RCC 7860 (cell line): ENCODE measurements around the gene GTPBP1.
A peak's percentile ranks its signal among the peaks of the same experiment; 100 is the strongest.

ENCODE experiments used
- DNase-seq: peaks from one replicate; pipeline ENCODE4 v3.0.0-alpha.2; 2015; ENCODE audit warnings: low spot score
- FAIRE-seq: peaks from 2 replicates; lab custom pipeline; 2012; peaks lifted over from hg19 to GRCh38; lab: Jason Lieb, UNC

Gene GTPBP1

GRCh38 chr22:38739300-38740055, 33.7 kb downstream of the GTPBP1 start:
- DNase-seq, result no peak
- no peak for FAIRE-seq

GRCh38 chr22:38740116-38740723, 34.5 kb downstream of the GTPBP1 start:
- no peak for FAIRE-seq

GRCh38 chr22:38740754-38741153, 35.0 kb downstream of the GTPBP1 start:
- DNase-seq, result no peak

More at GRCh38 chr22:38740116-38740723, 34.5 kb downstream of the GTPBP1 start:
- DNase-seq, result no peak

GRCh38 chr22:38741166-38741565, 35.4 kb downstream of the GTPBP1 start:
- no peak for FAIRE-seq
- DNase-seq, result no peak

More at GRCh38 chr22:38740754-38741153, 35.0 kb downstream of the GTPBP1 start:
- FAIRE-seq, result no peak

- no peak for FAIRE-seq
These were observed 35.8 kb downstream of the GTPBP1 start for GRCh38 chr22:38741576-38741975.

GRCh38 chr22:38742176-38742942, 36.6 kb downstream of the GTPBP1 start:
- FAIRE-seq (no peak), DNase-seq (no peak)

More at GRCh38 chr22:38741576-38741975, 35.8 kb downstream of the GTPBP1 start:
- no peak for DNase-seq

- no peak for FAIRE-seq
- no peak for DNase-seq
These were observed 39.2 kb downstream of the GTPBP1 start for GRCh38 chr22:38744981-38745380.

GRCh38 chr22:38745676-38746460, 40.1 kb downstream of the GTPBP1 start:
- DNase-seq (no peak), FAIRE-seq (no peak)

GRCh38 chr22:38748487-38749136, 42.9 kb downstream of the GTPBP1 start:
- no peak for DNase-seq

GRCh38 chr22:38750104-38750503, 44.4 kb downstream of the GTPBP1 start:
- FAIRE-seq (no peak), DNase-seq (no peak)

More at GRCh38 chr22:38748487-38749136, 42.9 kb downstream of the GTPBP1 start:
- no peak for FAIRE-seq

GRCh38 chr22:38750638-38751037, 44.9 kb downstream of the GTPBP1 start:
- FAIRE-seq, result no peak
- DNase-seq, result no peak

GRCh38 chr22:38751066-38751421, 45.3 kb downstream of the GTPBP1 start:
- no peak for FAIRE-seq
- no peak for DNase-seq

- DNase-seq, result no peak
- FAIRE-seq, result no peak
These were observed 45.9 kb downstream of the GTPBP1 start for GRCh38 chr22:38751422-38752346.

GRCh38 chr22:38753948-38754750, 48.4 kb downstream of the GTPBP1 start:
- DNase-seq, result peak; percentile 8
- FAIRE-seq, result no peak

- FAIRE-seq, result no peak
These were observed 49.0 kb downstream of the GTPBP1 start for GRCh38 chr22:38754751-38755154.

GRCh38 chr22:38755155-38755910, 49.6 kb downstream of the GTPBP1 start:
- FAIRE-seq, result no peak
- peak; percentile 73 for DNase-seq

More at GRCh38 chr22:38754751-38755154, 49.0 kb downstream of the GTPBP1 start:
- DNase-seq, result no peak

- peak; percentile 65 for DNase-seq
- FAIRE-seq, result no peak
These were observed 50.3 kb downstream of the GTPBP1 start, which contains the start of gene SUN2 for GRCh38 chr22:38755911-38756532. Gene SUN2 (minus strand): TSS chr22:38755998. CDS start chr22:38752628, 3,370 bp downstream.
